ENCODE data around the gene NBPF3.

DNA sequence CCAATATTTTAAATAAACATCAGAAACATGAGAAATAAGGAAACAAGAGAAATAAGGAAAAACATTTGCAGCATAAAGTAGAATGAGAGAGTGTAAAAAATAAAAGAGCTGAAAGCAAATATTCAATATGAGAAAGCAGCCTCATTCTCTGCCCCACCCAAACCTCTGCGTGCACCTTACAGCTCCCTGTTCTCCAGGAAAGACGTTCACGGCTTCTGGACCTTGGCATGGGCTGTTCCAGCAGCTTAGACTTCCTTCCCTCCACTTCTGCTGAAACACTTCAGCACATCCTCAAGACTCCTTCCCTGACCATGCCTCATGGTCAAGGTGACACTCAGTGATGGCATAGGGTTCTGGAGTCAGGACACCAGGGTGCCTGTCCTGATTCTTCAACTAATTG, 92.6 kb downstream of the NBPF3 start:
- TF ChIP-seq, protein P1, sequence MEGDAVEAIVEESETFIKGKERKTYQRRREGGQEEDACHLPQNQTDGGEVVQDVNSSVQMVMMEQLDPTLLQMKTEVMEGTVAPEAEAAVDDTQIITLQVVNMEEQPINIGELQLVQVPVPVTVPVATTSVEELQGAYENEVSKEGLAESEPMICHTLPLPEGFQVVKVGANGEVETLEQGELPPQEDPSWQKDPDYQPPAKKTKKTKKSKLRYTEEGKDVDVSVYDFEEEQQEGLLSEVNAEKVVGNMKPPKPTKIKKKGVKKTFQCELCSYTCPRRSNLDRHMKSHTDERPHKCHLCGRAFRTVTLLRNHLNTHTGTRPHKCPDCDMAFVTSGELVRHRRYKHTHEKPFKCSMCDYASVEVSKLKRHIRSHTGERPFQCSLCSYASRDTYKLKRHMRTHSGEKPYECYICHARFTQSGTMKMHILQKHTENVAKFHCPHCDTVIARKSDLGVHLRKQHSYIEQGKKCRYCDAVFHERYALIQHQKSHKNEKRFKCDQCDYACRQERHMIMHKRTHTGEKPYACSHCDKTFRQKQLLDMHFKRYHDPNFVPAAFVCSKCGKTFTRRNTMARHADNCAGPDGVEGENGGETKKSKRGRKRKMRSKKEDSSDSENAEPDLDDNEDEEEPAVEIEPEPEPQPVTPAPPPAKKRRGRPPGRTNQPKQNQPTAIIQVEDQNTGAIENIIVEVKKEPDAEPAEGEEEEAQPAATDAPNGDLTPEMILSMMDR (IDR thresholded peaks at IDR 0.05; ENCODE audit: borderline replicate concordance, extremely low read depth, low read length, poor library complexity, severe bottlenecking): no peak
- no peak for TF ChIP-seq EZH2 (IDR thresholded peaks at IDR 0.05; ENCODE audit: borderline replicate concordance, low read depth, low read length, severe bottlenecking)
